GM23338 (cell line): ENCODE measurements around the gene TEKT5. TPM values are rescaled to one million over a fixed set of nuclear protein-coding genes. Genes with fewer than 3 reads are reported as not detected.

Source experiments
- ATAC-seq: fragments of 200-7000 bp; cut with Tn5 transposase; 3 replicates; pipeline ENCODE4 v1.9.1; 2020
- DNase-seq: peaks from one replicate; pipeline ENCODE4 v3.0.0-alpha.2; 2015; ENCODE audit warnings: low spot score
- H2AFZ ChIP-seq: fragments of 200-600 bp; sonication (generic); 2 replicates; pipeline ENCODE4 v1.8.0; 2016; ENCODE audit warnings: antibody characterized with exemption, mild to moderate bottlenecking, moderate library complexity
- H3F3A ChIP-seq: fragments of 200-600 bp; sonication (generic); replicated peaks from 2 replicates; pipeline ENCODE4 v1.8.0; 2017; ENCODE audit warnings: antibody characterized with exemption, mixed run types, low read depth
- H3K27ac ChIP-seq: fragments of 200-600 bp; sonication (generic); 2 replicates; pipeline ENCODE4 v1.6.1; 2016; ENCODE audit warnings: low read depth
- H3K27me3 ChIP-seq: fragments of 200-600 bp; sonication (generic); 2 replicates; pipeline ENCODE4 v1.8.0; 2016; ENCODE audit warnings: mild to moderate bottlenecking, mixed run types, moderate library complexity; ENCODE audit not compliant: insufficient read depth
- H3K36me3 ChIP-seq: fragments of 200-600 bp; sonication (generic); 2 replicates; pipeline ENCODE4 v1.8.0; 2016; ENCODE audit warnings: mild to moderate bottlenecking; ENCODE audit not compliant: insufficient read depth
- H3K4me1 ChIP-seq: fragments of 200-600 bp; sonication (generic); 2 replicates; pipeline ENCODE4 v1.8.0; 2016; ENCODE audit warnings: mild to moderate bottlenecking, moderate library complexity; ENCODE audit not compliant: insufficient read depth
- H3K4me2 ChIP-seq: fragments of 200-600 bp; sonication (generic); 2 replicates; pipeline ENCODE4 v1.7.1; 2017; ENCODE audit warnings: mixed run types
- H3K4me3 ChIP-seq: fragments of 200-600 bp; sonication (generic); 2 replicates; pipeline ENCODE4 v1.6.1; 2016; ENCODE audit warnings: mixed run types
- H3K79me2 ChIP-seq: fragments of 200-600 bp; sonication (generic); replicated peaks from 2 replicates; pipeline ENCODE4 v1.8.0; 2017; ENCODE audit warnings: mild to moderate bottlenecking; ENCODE audit not compliant: insufficient read depth
- H3K9me2 ChIP-seq: fragments of 200-600 bp; sonication (generic); 2 replicates; pipeline ENCODE4 v1.8.0; 2017; ENCODE audit not compliant: insufficient read depth
- H4K20me1 ChIP-seq: fragments of 200-600 bp; sonication (generic); replicated peaks from 2 replicates; pipeline ENCODE4 v1.8.0; 2017; ENCODE audit warnings: mild to moderate bottlenecking; ENCODE audit not compliant: insufficient read depth
- H3K27ac Mint-ChIP-seq: 2 replicates; pipeline ENCODE4 v1.8.0; 2020; ENCODE audit warnings: inconsistent platforms, mild to moderate bottlenecking, moderate library complexity, mixed read lengths
- H3K27me3 Mint-ChIP-seq: 3 replicates; pipeline ENCODE4 v1.8.0; 2022; ENCODE audit warnings: low read depth, mild to moderate bottlenecking, moderate library complexity, mixed read lengths, inconsistent platforms; ENCODE audit not compliant: insufficient read depth, poor library complexity
- H3K36me3 Mint-ChIP-seq: 3 replicates; pipeline ENCODE4 v1.8.0; 2021; ENCODE audit warnings: low read depth, mild to moderate bottlenecking, inconsistent platforms, moderate library complexity, mixed read lengths
- H3K4me1 Mint-ChIP-seq: 3 replicates; pipeline ENCODE4 v1.8.0; 2020; ENCODE audit warnings: mild to moderate bottlenecking, inconsistent platforms, mixed read lengths
- H3K4me3 Mint-ChIP-seq: 3 replicates; pipeline ENCODE4 v1.8.0; 2021; ENCODE audit warnings: moderate library complexity, mild to moderate bottlenecking, inconsistent platforms, mixed read lengths
- H3K9me3 Mint-ChIP-seq: 3 replicates; pipeline ENCODE4 v1.8.0; 2020; ENCODE audit warnings: moderate library complexity, mild to moderate bottlenecking, inconsistent platforms, mixed read lengths
- CREB1 ChIP-seq: fragments of 250-450 bp; sonication (Bioruptor Pico); IDR thresholded peaks from 2 replicates; pipeline ENCODE4 v1.5.0; 2020; ENCODE audit warnings: low read depth, mild to moderate bottlenecking, moderate library complexity
- CTCF ChIP-seq, 2 experiments: fragments of 200-600 bp in 1 of 2; sonication (generic) in 1 of 2; conservative IDR thresholded peaks; 2 replicates each; pipeline versions ENCODE4 v1.5.1 to v1.6.1; 2016 to 2017; ENCODE audit warnings: antibody characterized with exemption in 2 of 2, low read depth in 2 of 2, mild to moderate bottlenecking in 2 of 2, moderate library complexity in 1 of 2
- ETS1 ChIP-seq: IDR thresholded peaks from 2 replicates; pipeline ENCODE4 v1.6.1; 2016; ENCODE audit warnings: antibody characterized with exemption
- EZH2 ChIP-seq: fragments of 200-600 bp; sonication (generic); IDR thresholded peaks from one replicate; pipeline ENCODE4 v1.8.0; 2017; ENCODE audit warnings: antibody characterized with exemption, mild to moderate bottlenecking, low read depth; ENCODE audit not compliant: unreplicated experiment
- EZH2phosphoT487 ChIP-seq: fragments of 200-600 bp; sonication (generic); IDR thresholded peaks from one replicate; pipeline ENCODE4 v1.8.1; 2018; ENCODE audit warnings: antibody characterized with exemption; ENCODE audit not compliant: unreplicated experiment
- JUNB ChIP-seq: IDR thresholded peaks from one replicate; pipeline ENCODE4 v1.6.1; 2016; ENCODE audit warnings: antibody characterized with exemption; ENCODE audit not compliant: unreplicated experiment
- NANOG ChIP-seq: IDR thresholded peaks from 2 replicates; pipeline ENCODE4 v1.6.1; 2016; ENCODE audit warnings: antibody characterized with exemption, borderline replicate concordance
- POLR2AphosphoS5 ChIP-seq: IDR thresholded peaks from 2 replicates; pipeline ENCODE4 v1.6.1; 2016; ENCODE audit warnings: antibody characterized with exemption, low read depth
- REST ChIP-seq: IDR thresholded peaks from one replicate; pipeline ENCODE4 v1.6.1; 2018; ENCODE audit warnings: antibody characterized with exemption; ENCODE audit not compliant: unreplicated experiment
- STAT1 ChIP-seq: IDR thresholded peaks from one replicate; pipeline ENCODE4 v1.6.1; 2016; ENCODE audit warnings: antibody characterized with exemption; ENCODE audit not compliant: unreplicated experiment
- ZNF114 ChIP-seq: fragments of 250-450 bp; sonication (Bioruptor Pico); IDR thresholded peaks from 2 replicates; pipeline ENCODE4 v1.5.0; 2020; ENCODE audit warnings: mild to moderate bottlenecking, moderate library complexity
- ZNF331 ChIP-seq: fragments of 250-450 bp; sonication (Bioruptor Pico); IDR thresholded peaks from 2 replicates; pipeline ENCODE4 v1.5.0; 2020; ENCODE audit warnings: low read depth, mild to moderate bottlenecking, moderate library complexity
- ZNF462 ChIP-seq: fragments of 250-450 bp; sonication (Bioruptor Pico); IDR thresholded peaks from 2 replicates; pipeline ENCODE4 v1.5.0; 2020; ENCODE audit warnings: mild to moderate bottlenecking, moderate library complexity
- polyA plus RNA-seq: library from polyadenylated mRNA; unstranded; fragments of >200 nt; fragmentation: Nextera tagmentation; extraction: Ambion mirVana; gene quantifications from 2 replicates; pipeline ENCODE4 v1.2.1, GENCODE V29; 2016
- total RNA-seq: library from RNA; depleted of rRNA; stranded (reverse); fragments of >200 nt; shearing (Covaris generic); gene quantifications from 2 replicates; pipeline ENCODE4 v1.2.3, GENCODE V29; 2014

The TEKT5 gene
- total and polyA plus RNA-seq, 2 experiments from 2014 or later: 0.52 TPM; not detected in 1

GRCh38 chr16:10622036-10622921 is 72.5 kb downstream of the TEKT5 start:
- Histone ChIP-seq H4K20me1 (no peaks in the 10 kb centered on the region), H3K27ac (no peak overlapping the region), H3K4me1 (peaks cover 25% of the 10 kb centered on the region), H2AFZ (peak overlapping the region; percentile 66; the same call in 1 of the 2 replicates), H3F3A (no peaks in the 10 kb centered on the region), H3K9me2 (no peaks in the 10 kb centered on the region), H3K4me2 (peak overlapping the region; percentile 12; the same call in 1 of the 2 replicates), H3K4me3 (no peak overlapping the region), H3K79me2 (no peaks in the 10 kb centered on the region), H3K36me3 (no peaks in the 10 kb centered on the region), H3K27me3 (peaks cover 6% of the 10 kb centered on the region; the same call in 1 of the 2 replicates)
- H3K9me3 Mint-ChIP-seq: no peaks in the 10 kb centered on the region; the same call in 2 of the 3 replicates
- H3K4me1 Mint-ChIP-seq: peaks cover 23% of the 10 kb centered on the region
- H3K36me3 Mint-ChIP-seq: no peaks in the 10 kb centered on the region
- H3K4me3 Mint-ChIP-seq: no peak overlapping the region
- no peak overlapping the region for H3K27ac Mint-ChIP-seq
- peaks cover 13% of the 10 kb centered on the region for H3K27me3 Mint-ChIP-seq
- DNase-seq: peak; percentile 69
- peak; percentile 9 for ATAC-seq
- TF ChIP-seq ZNF462 (CRISPR knock-in tag): no peak
- TF ChIP-seq CTCF (conservative IDR thresholded peaks at IDR 0.05; ENCODE audit: low read depth in 2 of 2): no peak
- TF ChIP-seq REST: no peak
- TF ChIP-seq CREB1: no peak
- no peak for TF ChIP-seq EZH2phosphoT487
- TF ChIP-seq ZNF331: no peak
- TF ChIP-seq STAT1: no peak
- no peak for TF ChIP-seq ETS1
- no peak for TF ChIP-seq EZH2
- TF ChIP-seq NANOG: no peak
- TF ChIP-seq POLR2AphosphoS5: no peak
- no peak for TF ChIP-seq JUNB
- no peak for TF ChIP-seq ZNF114 (CRISPR knock-in tag)
